Activated naive CD4-positive, alpha-beta T cell treated with anti-CD3 and anti-CD28 coated beads, Interleukin-2, amount 50 U/mL, for 72 hours (primary cell): ENCODE results near the gene ST14. TPM values are rescaled to one million over a fixed set of nuclear protein-coding genes. Genes with fewer than 3 reads are reported as not detected.
A peak's percentile ranks its signal among the peaks of the same experiment; 100 is the strongest.
"Not testable (repeated sequence)": the region's sequence is repeated elsewhere in the genome, so short reads cannot be mapped to it uniquely, and the experiment has no call there.

Source experiments
- ATAC-seq, 2 donors: fragments of 150-1000 bp; cut with Tn5 transposase; 2 replicates each; pipeline ENCODE4 v1.10.0; 2021; ENCODE audit warnings: mild to moderate bottlenecking in 2 of 2, moderate library complexity in 2 of 2
- DNase-seq, 2 donors: peaks; one replicate each; pipeline ENCODE4 v3.0.0; 2021 to 2022; ENCODE audit warnings: low spot score in 2 of 2
- H3K27ac Mint-ChIP-seq, 2 donors: one replicate each; pipeline ENCODE4 v1.8.0; 2022; ENCODE audit warnings: mild to moderate bottlenecking in 2 of 2, mixed read lengths in 2 of 2
- H3K36me3 Mint-ChIP-seq, 2 donors: one replicate each; pipeline ENCODE4 v1.8.0; 2022; ENCODE audit warnings: mixed read lengths in 2 of 2
- H3K9me3 Mint-ChIP-seq, 2 donors: one replicate each; pipeline ENCODE4 v1.8.0; 2022; ENCODE audit warnings: mixed read lengths in 2 of 2
- total RNA-seq, 2 donors: library from RNA; stranded (reverse); gene quantifications; one replicate each; pipeline ENCODE4 v1.2.3, GENCODE V29; 2022

Gene ST14
- total RNA-seq, 2 donors from 2014 or later = 0.10 TPM; not detected in 1

DNA sequence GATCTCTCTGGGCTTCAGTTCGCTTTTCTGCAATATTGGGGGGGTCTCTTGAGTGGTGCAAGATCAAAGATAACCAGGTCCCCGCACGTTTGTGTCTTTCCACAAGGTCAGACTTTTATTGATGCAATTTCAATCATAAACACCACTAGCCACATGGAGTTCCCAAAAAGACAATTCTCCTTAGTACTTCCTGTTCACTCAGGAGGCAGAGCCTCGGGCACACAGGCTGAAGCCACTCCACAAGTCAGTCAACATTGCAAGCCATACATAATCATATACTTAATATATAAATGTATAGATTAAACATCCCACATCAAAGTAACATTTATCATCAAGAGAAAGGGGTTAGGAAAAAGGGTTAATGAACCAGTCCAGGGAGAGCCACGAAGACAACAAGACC lies 12.0 kb downstream of the ST14 start:
- Mint-ChIP-seq H3K9me3 (peaks cover 0 to 9% of the 10 kb centered on the region in 2 donors), H3K27ac (no peak overlapping the region), H3K36me3 (peaks cover 0 to 6% of the 10 kb centered on the region in 2 donors)
- no peak for DNase-seq
- ATAC-seq = no peak

DNA sequence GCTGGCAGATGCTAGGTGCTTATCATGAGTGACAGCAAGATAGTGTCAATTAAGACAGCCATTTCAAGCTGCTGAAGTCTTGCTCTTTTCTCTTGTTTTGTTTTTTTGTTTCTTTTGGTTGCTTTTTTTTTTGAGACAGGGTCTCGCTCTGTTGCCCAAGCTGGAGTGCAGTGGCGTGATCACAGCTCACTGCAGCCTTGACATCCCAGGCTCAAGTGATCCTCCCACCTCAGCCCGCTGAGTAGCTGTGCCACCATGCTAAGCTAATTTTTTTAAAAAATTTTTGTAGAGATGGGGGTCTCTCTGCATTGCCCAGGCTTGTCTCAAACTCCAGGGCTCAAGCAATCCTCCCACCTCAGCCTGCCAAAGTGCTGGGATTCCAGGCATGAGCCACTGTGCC lies 12.4 kb downstream of the ST14 start:
- H3K9me3 Mint-ChIP-seq, H3K36me3 Mint-ChIP-seq, DNase-seq, H3K27ac Mint-ChIP-seq, ATAC-seq: not testable (repeated sequence)

DNA sequence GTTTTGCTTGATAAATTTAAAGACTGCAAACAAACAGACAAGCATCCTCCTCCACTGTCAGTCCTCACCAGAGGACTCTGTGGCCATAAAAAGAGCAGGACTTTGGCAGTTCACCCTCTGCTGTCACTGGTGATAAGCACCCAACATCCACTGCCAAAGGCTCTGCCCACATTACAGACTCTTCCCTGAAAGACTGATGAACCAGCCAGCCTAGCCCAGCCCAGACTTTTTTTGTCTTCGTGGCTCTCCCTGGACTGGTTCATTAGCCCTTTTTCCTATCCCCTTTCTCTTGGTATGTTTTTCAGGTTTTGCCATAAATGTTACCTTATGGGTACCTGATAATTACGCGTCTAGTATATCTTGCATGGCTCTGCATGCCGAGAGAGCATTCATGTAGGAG lies 15.1 kb downstream of the ST14 start:
- no peak for ATAC-seq
- Mint-ChIP-seq H3K27ac (no peak overlapping the region), H3K36me3 (peaks cover 0 to 6% of the 10 kb centered on the region in 2 donors), H3K9me3 (peaks cover 0 to 9% of the 10 kb centered on the region in 2 donors)
- DNase-seq = no peak

DNA sequence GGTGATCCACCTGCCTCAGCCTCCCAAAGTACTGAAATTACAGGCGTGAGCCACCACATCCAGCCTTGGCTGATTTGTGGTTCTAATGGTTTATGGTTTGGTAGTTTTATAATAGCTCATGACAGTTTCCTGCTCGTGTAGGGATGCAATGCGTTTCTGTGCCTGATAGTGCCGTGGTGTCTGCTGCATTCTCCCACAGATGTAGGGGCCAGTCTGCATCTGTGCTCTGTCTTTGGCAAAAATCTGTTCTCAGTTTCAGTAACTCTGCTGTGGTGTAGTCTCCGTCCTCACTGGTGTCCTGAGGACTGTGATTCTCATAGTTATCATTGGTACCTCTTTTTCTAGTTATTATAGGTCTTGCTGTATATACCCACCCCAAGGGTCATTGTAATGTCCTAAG lies 16.3 kb downstream of the ST14 start:
- H3K27ac Mint-ChIP-seq = no peak overlapping the region

DNA sequence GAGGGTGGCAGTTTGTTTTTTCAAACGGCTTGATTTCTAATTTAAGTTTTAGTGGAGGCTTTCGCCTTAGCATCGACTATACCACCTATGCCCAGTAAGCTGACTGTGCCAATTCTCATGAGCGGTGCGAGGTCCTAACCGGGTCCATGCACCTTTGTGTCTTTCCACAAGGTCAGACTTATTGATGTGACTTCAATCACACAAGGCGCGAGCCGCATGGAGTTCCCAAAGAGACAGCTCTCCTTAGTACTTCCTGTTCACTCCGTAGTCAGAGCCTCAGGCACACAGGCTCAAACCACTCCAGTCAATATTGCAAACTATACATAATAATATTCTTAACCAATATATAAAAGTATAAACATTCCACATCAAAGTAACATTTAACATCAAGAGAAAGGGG lies 18.2 kb downstream of the ST14 start:
- Mint-ChIP-seq H3K9me3 (peaks cover 0 to 9% of the 10 kb centered on the region in 2 donors), H3K36me3 (peaks cover 0 to 6% of the 10 kb centered on the region in 2 donors), H3K27ac (no peak overlapping the region)
- ATAC-seq (no peak), DNase-seq (no peak)

More for the DNA sequence above, 16.3 kb downstream of the ST14 start:
- DNase-seq = no peak
- no peak for ATAC-seq
- Mint-ChIP-seq H3K9me3 (peaks cover 0 to 9% of the 10 kb centered on the region in 2 donors), H3K36me3 (peaks cover 0 to 6% of the 10 kb centered on the region in 2 donors)

DNA sequence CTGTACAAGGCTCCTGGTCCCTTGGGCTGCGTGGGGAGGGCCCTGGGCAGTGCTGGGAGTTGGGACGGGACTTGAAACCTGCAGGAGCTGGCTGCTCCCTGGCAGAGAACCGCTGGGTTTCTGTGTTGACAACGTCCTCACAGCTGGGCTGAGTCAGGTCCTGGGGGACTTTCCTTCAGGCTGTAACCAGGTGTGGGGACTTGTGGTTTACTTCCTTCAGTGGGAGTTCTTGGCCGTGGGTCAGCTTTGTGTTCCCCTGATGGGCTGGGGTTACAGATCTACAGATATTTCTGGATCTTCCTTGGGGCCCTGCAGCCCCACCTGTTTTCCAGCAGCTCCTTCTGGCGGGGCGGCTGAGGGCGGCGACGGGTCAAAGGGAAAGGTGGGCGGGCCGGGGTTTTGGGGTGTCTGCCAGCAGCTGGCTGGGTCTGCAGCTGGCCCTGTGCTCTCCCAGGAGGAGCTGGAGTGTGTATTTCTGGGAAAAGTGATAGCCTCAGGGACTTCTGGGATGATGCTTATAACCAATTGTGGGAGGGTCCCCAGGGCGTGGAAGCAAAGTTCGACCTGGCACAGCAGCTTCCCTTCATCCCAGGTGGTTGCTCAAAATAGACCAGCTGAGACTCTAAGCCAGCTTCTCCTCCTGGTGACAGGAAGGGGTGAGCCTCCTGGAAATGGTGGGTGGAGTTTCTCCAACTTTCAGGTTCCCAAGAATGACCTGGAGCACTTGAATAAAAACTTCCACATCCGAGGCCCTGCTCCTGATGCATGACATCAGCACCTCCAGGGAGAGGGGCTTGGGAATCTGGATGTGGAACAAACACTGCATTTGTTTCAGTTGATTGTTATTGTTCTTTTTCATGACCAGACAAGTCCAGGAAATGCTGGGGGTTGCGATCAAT lies 19.1 kb downstream of the ST14 start:
- ATAC-seq = no peak
- no peak for DNase-seq
- Mint-ChIP-seq H3K27ac (no peak overlapping the region), H3K36me3 (peaks cover 0 to 6% of the 10 kb centered on the region in 2 donors), H3K9me3 (peaks cover 0 to 9% of the 10 kb centered on the region in 2 donors)

DNA sequence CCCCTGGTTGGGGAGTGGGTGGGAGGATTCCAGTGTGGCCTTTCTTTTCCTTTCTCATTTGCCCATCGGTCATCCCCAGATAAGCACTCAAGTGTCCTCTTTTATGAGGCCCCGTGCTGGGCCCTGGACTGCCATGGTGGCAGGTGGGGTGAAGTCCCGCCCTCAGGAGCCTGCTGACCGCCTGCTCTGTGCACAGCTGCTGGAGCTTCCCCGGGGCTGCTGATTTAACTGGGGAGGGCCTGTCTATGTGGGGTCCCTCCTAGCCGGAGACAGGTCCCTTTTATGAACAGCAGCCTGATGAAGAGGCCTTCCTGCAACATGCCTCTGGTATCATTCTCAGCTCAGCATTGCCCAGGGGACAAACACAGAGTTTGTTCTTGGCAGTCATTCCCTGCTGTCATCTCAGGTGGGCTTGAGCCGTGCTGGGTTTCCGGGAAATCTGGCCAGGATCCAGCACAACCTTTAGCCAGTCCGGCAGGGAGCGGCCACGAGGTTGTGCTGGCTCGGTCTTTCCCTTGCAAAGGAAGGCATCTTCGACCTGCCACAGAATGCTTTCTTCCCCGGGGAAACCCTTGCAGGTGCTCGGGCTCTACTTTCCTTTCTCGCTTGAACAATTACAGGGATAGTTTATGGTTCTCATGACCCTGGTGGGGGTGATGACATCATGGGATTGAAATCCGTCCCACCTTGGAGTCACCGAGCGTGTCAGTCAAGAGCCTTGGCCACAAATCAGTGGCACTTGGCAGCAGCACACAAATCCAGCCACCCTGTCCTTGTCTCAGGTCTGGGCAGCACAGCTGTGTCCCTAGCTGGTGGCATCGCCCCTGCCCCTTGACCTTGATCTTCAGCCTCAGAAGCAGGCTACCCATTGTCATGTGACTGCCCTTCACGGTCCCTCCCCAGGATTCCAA lies 20.1 kb downstream of the ST14 start:
- no peak for DNase-seq
- Mint-ChIP-seq H3K27ac (no peak overlapping the region), H3K9me3 (peaks cover 0 to 8% of the 10 kb centered on the region in 2 donors), H3K36me3 (peaks cover 0 to 4% of the 10 kb centered on the region in 2 donors)
- no peak for ATAC-seq

DNA sequence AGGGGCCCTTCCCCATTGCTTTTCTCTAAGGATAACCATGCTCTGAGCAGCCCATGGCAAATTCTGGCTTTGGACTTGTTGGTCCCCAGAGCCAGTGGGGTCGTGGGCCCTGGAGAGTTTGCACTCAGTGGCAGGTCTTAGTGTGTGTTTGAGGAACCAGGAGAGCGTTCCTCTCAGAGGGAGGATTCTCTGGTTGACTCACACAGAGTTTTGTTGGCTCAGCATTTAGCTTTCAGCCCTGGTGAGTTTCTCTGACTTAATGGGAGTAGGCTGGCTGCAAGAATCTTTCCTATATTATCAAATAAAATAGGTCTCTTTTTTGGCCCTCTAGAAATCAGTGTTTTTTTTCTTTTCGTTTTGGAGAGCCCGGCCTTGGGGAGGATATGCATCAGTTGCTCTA lies 20.9 kb downstream of the ST14 start:
- ATAC-seq (no peak), DNase-seq (no peak)
- no peaks in the 10 kb centered on the region for H3K9me3 Mint-ChIP-seq
- H3K36me3 Mint-ChIP-seq = no peaks in the 10 kb centered on the region
- no peak overlapping the region for H3K27ac Mint-ChIP-seq

DNA sequence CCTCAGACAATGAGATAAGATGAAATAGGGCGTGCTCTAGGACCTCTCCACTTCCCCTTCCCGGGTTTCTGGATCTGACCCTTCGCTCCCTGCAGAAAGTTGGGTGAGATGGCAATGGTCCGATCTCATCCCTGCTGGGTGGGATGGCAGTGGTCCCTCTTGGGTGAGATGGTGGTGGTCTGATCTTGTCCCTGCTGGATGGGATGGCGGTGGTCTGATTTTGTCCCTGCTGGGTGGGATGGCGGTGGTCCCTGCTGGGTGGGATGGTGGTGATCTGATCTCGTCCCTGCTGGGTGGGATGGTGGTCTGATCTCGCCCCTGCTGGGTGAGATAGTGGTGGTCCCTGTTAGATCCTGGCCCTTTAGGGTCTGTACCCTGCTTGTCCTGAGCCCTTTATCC lies 21.3 kb downstream of the ST14 start:
- DNase-seq = no peak
- H3K27ac Mint-ChIP-seq = no peak overlapping the region
- H3K36me3 Mint-ChIP-seq = no peaks in the 10 kb centered on the region
- no peaks in the 10 kb centered on the region for H3K9me3 Mint-ChIP-seq
- ATAC-seq = no peak

DNA sequence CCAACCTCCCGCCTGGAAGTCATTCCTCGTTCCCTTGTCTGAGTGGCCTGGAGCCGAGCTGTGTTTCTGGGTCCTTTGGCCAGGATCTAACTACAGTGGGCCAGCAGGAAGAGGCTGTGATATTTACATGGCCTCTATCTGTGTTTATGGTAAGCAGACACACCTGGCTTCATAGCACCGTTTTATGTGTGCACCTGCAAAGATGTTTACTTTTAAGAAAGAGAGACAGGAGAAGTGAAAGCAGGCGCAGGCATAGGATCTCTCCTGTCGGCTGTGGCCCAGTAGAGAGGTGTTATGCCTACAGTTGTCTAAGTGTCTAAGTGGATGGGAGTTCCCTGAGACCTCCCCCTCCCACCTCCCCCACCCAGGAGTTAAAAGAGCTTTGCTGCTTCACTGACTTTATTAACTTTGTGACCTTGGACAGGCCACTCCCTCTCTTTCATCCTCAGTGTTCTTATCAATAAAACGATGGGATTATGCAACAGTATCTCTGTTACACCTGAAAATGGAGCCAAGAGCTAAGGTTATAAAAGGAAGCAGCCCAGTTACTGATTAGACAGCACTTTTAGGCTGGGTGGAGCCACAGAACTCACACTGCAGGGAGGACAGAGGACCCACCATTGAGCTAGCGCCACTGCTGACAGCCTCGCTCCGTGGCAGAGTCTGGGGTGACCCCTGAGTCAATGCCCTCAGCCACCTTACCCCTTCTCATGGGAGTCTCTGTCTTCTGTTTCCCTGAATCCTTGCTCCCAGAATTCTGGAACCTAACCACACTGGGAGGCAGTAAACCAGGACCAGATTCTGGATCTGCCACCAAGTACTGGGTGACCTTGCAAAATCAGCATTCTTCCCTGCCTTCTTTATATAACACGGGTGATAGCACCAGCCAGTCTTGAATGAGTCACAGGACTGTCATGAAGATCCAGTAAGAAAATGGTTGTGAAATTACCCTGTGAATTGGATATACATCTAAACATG lies 22.0 kb downstream of the ST14 start:
- no peaks in the 10 kb centered on the region for H3K36me3 Mint-ChIP-seq
- no peak for ATAC-seq
- no peak overlapping the region for H3K27ac Mint-ChIP-seq
- DNase-seq = no peak
- no peaks in the 10 kb centered on the region for H3K9me3 Mint-ChIP-seq

DNA sequence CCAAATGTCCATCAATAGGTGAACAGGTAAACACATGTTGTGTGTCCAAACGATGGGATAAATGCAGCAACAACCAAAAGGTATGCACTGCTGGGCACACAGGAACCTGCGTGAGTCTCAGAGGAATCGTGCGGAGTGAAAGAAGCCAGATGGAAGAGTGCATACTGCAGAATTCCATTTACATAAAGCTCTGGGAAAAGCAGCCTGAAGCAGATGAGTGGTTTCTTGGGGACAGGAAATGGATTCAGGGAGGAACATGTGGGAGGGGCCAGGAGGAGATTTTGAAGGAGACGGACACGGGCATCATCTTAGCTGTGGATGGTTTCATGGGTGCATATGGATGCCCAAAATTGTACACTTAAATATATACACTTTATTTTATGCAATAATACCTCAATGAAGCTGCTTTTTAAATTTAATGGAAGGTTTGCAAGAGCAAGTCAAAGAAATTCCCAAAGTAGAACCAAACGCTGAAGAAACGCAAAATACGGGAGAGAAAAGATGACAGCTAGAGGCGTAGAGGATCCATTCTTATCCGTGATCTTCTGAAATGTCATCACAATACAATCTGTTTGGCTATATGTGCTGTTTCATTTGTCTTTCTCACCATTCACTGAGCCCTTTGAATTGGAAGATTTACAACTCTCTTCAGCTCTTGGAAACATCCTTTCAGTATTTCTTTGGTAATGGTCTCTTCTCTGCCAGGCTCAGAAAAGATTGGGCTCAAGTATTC lies 24.5 kb downstream of the ST14 start:
- DNase-seq = no peak
- H3K36me3 Mint-ChIP-seq = no peaks in the 10 kb centered on the region
- H3K27ac Mint-ChIP-seq = no peak overlapping the region
- no peaks in the 10 kb centered on the region for H3K9me3 Mint-ChIP-seq
- no peak for ATAC-seq

DNA sequence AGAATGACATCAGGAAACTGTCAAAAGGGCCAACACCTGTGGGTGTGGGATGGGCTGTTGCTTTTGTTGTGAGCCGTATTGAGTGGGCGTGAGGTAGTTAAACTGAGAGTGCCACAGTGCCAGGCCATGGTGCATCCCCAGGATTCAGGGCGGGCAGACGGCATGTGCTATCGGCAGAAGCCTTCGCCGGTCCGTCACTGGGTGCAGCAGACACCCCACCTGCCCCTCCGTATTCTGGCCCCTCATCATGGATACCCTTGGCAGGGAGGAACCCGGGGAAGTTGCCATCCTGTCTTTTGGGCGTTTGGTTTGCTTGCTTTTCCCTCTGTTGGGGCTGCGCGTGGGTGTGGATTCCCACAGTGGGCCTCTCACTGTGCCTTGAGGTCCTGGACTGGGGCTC lies 27.5 kb downstream of the ST14 start:
- H3K27ac Mint-ChIP-seq = no peak overlapping the region
- DNase-seq (no peak), ATAC-seq (no peak)
- H3K9me3 Mint-ChIP-seq = no peaks in the 10 kb centered on the region
- no peaks in the 10 kb centered on the region for H3K36me3 Mint-ChIP-seq

DNA sequence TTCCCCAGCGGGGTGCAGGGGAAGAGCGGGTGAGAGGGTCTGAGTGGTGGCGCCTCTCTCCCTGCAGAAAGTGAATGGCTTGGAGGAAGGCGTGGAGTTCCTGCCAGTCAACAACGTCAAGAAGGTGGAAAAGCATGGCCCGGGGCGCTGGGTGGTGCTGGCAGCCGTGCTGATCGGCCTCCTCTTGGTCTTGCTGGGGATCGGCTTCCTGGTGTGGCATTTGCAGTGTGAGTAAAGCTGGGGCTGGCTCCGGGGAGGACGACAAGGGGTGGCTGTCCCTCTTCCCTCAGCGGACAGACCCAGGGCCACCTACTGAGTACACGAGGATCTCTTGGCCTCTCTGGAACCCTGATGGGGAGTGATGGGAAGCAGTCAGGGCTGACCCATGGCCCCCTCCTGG lies 28.5 kb downstream of the ST14 start:
- no peak for ATAC-seq
- no peaks in the 10 kb centered on the region for H3K36me3 Mint-ChIP-seq

DNA sequence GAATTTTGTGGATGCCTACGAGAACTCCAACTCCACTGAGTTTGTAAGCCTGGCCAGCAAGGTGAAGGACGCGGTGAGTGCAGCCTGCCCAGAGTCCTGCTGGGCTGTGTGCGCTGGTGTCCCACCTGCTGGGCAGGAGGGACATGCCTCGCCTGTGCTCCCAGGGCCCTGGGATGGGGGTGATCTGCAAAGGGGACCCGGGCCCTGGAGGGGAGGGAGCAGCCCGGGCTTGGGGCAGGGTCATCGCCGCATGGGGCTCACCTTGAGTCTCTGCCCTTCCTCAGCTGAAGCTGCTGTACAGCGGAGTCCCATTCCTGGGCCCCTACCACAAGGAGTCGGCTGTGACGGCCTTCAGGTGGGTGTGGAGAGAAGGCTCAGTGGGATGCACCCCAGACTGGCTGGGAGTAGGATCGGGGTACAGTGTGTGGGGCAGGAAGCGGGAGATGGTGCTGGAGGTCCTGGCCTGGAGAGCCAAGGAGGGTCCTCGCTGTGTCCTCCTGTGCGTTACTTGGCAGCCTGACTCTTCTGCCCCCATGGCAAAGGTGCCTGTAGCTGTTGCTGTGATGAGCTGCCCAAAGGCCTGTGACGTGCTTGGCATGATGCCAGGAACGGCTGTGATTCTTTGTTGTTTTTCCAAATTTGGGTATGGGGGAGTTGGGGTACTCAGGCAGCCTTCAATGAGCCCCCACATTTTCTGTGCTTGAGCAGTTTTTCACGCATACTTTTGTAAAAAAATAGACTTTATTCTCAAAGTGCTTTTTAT lies 29.2 kb downstream of the ST14 start:
- peak overlapping the region in 1 of 2 donors; percentile 22 for H3K27ac Mint-ChIP-seq

More for the DNA sequence above, 28.5 kb downstream of the ST14 start:
- no peak for DNase-seq
- H3K27ac Mint-ChIP-seq = no peak overlapping the region
- H3K9me3 Mint-ChIP-seq = no peaks in the 10 kb centered on the region

More for the DNA sequence above, 29.2 kb downstream of the ST14 start:
- Mint-ChIP-seq H3K36me3 (no peaks in the 10 kb centered on the region), H3K9me3 (no peaks in the 10 kb centered on the region)
- ATAC-seq = no peak
- no peak for DNase-seq
